ENCODE results near the gene TMPRSS15. TPM values are rescaled to one million over a fixed set of nuclear protein-coding genes. Genes with fewer than 3 reads are reported as not detected.

Gene TMPRSS15
- total RNA-seq, 2 donors from 2014 or later: 0.13 to 0.24 TPM

DNA sequence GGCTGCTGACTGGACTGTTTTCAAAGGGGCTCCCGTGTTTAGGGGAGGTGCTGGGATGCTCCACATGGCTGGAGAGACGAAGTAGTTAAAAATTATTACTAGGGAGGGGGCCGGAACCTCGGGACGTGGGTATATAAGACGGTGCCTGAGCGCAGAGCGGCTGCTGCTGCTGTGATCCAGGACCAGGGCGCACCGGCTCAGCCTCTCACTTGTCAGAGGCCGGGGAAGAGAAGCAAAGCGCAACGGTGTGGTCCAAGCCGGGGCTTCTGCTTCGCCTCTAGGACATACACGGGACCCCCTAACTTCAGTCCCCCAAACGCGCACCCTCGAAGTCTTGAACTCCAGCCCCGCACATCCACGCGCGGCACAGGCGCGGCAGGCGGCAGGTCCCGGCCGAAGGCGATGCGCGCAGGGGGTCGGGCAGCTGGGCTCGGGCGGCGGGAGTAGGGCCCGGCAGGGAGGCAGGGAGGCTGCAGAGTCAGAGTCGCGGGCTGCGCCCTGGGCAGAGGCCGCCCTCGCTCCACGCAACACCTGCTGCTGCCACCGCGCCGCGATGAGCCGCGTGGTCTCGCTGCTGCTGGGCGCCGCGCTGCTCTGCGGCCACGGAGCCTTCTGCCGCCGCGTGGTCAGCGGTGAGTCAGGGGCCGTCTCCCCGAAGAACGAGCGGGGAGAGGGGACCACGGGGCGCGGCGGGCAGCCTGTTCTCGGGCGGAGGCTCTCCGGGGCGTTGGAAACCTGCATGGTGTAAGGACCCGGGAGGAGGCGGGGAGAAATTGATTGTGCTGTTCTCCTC is 158.7 kb downstream of the TMPRSS15 start, which contains the start of gene CHODL:
Gene CHODL (plus strand): TSS at position 163 of the 793 bp plus-strand sequence. CDS start 391 bp downstream, at position 554.
- Mint-ChIP-seq H3K27ac (no peak within 1 kb of the TSS), H3K36me3 (ENCODE audit: low read depth) (no peaks in the 10 kb centered on the region), H3K4me1 (peaks cover 7% of the 10 kb centered on the region), H3K27me3 (ENCODE audit: insufficient read depth) (peaks cover 56% of the 10 kb centered on the region), H3K4me3 (peak within 1 kb of the TSS; percentile 56), H3K9me3 (no peaks in the 10 kb centered on the region)
- peaks cover 63% of the 10 kb centered on the region for H3K27me3 ChIP-seq (ENCODE audit: control insufficient read depth, insufficient read depth, low read length, poor library complexity, severe bottlenecking)
- no peaks in the 10 kb centered on the region for H3K36me3 ChIP-seq (ENCODE audit: control insufficient read depth, insufficient read depth, low read length)
- TF ChIP-seq, protein P1, sequence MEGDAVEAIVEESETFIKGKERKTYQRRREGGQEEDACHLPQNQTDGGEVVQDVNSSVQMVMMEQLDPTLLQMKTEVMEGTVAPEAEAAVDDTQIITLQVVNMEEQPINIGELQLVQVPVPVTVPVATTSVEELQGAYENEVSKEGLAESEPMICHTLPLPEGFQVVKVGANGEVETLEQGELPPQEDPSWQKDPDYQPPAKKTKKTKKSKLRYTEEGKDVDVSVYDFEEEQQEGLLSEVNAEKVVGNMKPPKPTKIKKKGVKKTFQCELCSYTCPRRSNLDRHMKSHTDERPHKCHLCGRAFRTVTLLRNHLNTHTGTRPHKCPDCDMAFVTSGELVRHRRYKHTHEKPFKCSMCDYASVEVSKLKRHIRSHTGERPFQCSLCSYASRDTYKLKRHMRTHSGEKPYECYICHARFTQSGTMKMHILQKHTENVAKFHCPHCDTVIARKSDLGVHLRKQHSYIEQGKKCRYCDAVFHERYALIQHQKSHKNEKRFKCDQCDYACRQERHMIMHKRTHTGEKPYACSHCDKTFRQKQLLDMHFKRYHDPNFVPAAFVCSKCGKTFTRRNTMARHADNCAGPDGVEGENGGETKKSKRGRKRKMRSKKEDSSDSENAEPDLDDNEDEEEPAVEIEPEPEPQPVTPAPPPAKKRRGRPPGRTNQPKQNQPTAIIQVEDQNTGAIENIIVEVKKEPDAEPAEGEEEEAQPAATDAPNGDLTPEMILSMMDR (conservative IDR thresholded peaks at IDR 0.05): no peak
- H3K27ac ChIP-seq (ENCODE audit: low read depth, low read length): no peak within 1 kb of the TSS
- H3K4me1 ChIP-seq (ENCODE audit: control insufficient read depth, insufficient read depth, low read length): no peaks in the 10 kb centered on the region
- no peak within 1 kb of the TSS for H3K9ac ChIP-seq (ENCODE audit: extremely low read depth, low read length, poor library complexity, severe bottlenecking)
- peak; percentile 69 for DNase-seq
- peak within 1 kb of the TSS; percentile 80 for H3K4me3 ChIP-seq (ENCODE audit: low read length)
- no peaks in the 10 kb centered on the region for H3K9me3 ChIP-seq (ENCODE audit: control insufficient read depth, low read length)
- 0 to 3% methylated on average over 1 to 68 of the region's 72 CpGs for WGBS, 2 experiments (ENCODE audit: insufficient coverage in 1 of 2, insufficient read length in 1 of 2)

DNA sequence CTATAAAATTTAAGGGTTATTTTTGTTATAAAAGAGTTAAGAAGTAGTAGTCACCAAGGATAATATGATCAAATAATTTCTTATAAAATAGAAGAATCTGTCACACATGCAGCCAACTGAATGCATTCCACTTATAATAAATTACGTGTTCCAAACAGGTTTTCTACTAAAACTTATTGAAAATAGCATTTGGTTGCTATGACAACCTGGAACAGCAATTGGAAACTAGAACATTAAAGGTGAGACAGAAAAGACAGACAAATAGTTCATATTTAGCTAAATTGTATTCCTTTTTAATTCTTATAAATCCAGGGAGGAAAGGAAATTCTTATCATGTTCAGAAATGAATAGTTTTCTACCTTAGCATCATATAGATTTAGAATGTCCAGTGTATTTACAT is 168.0 kb downstream of the TMPRSS15 start:
- Histone ChIP-seq H3K4me3 (ENCODE audit: low read length) (no peak overlapping the region), H3K27me3 (ENCODE audit: control insufficient read depth, insufficient read depth, low read length, poor library complexity, severe bottlenecking) (no peaks in the 10 kb centered on the region), H3K27ac (ENCODE audit: low read depth, low read length) (no peak overlapping the region), H3K9me3 (ENCODE audit: control insufficient read depth, low read length) (no peaks in the 10 kb centered on the region), H3K4me1 (ENCODE audit: control insufficient read depth, insufficient read depth, low read length) (no peaks in the 10 kb centered on the region), H3K36me3 (ENCODE audit: control insufficient read depth, insufficient read depth, low read length) (no peaks in the 10 kb centered on the region), H3K9ac (ENCODE audit: extremely low read depth, low read length, poor library complexity, severe bottlenecking) (no peak overlapping the region)
- DNase-seq: no peak
- no peaks in the 10 kb centered on the region for H3K4me1 Mint-ChIP-seq
- TF ChIP-seq, protein P1 (conservative IDR thresholded peaks at IDR 0.05): no peak
- no peak overlapping the region for H3K4me3 Mint-ChIP-seq
- no peak overlapping the region for H3K27ac Mint-ChIP-seq
- H3K36me3 Mint-ChIP-seq (ENCODE audit: low read depth): no peaks in the 10 kb centered on the region
- H3K9me3 Mint-ChIP-seq: peaks cover 5% of the 10 kb centered on the region
- WGBS, 2 experiments (ENCODE audit: insufficient coverage in 1 of 2, insufficient read length in 1 of 2): 100% methylated on average over 1 of the region's 1 CpG; no CpG with 5 or more reads in 1 of the 2 experiments
- H3K27me3 Mint-ChIP-seq (ENCODE audit: insufficient read depth): no peaks in the 10 kb centered on the region

DNA sequence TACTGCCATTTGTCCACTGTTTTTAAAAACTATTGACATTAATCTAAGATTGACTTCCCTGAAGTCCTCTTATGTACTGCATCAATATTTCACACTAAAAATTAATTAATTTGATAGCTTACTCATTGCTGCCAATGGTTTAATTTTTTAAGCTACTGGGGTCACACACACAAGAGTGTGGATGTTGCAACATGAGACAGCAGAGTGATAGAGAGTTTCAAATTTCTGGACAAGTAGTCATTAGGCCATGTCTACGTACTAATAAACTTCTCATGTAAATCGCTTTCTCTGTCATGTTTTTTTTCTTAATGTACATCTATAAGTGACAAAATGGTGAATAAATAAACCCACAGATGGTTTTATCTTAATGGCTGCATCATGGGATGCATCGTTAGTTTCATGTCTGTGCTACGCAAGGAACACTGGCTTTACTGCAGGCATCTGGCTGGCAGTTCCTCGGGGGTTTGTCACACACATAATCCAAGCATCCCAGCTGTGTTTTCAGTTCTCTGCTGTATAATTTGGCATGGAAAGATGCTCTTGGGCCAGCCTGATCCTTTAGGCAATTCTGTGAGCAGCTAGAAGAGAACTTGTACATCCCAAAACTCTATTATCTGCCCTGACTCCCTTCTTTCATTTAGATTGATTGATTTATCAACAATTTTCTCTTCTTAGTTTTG is 175.4 kb downstream of the TMPRSS15 start:
- H3K27ac Mint-ChIP-seq: no peak overlapping the region
- no peaks in the 10 kb centered on the region for H3K36me3 Mint-ChIP-seq (ENCODE audit: low read depth)
- H3K4me1 Mint-ChIP-seq: no peaks in the 10 kb centered on the region
- no peaks in the 10 kb centered on the region for H3K9me3 ChIP-seq (ENCODE audit: control insufficient read depth, low read length)
- no peaks in the 10 kb centered on the region for H3K27me3 ChIP-seq (ENCODE audit: control insufficient read depth, insufficient read depth, low read length, poor library complexity, severe bottlenecking)
- no peak overlapping the region for H3K4me3 Mint-ChIP-seq
- no peaks in the 10 kb centered on the region for H3K27me3 Mint-ChIP-seq (ENCODE audit: insufficient read depth)
- H3K4me3 ChIP-seq (ENCODE audit: low read length): no peak overlapping the region
- H3K36me3 ChIP-seq (ENCODE audit: control insufficient read depth, insufficient read depth, low read length): no peaks in the 10 kb centered on the region
- no peaks in the 10 kb centered on the region for H3K9me3 Mint-ChIP-seq
- WGBS, 2 experiments (ENCODE audit: insufficient coverage in 1 of 2, insufficient read length in 1 of 2): 90 to 97% methylated on average over 5 of the region's 5 CpGs
- no peak overlapping the region for H3K27ac ChIP-seq (ENCODE audit: low read depth, low read length)
- no peaks in the 10 kb centered on the region for H3K4me1 ChIP-seq (ENCODE audit: control insufficient read depth, insufficient read depth, low read length)
- H3K9ac ChIP-seq (ENCODE audit: extremely low read depth, low read length, poor library complexity, severe bottlenecking): no peak overlapping the region
- DNase-seq: no peak
- TF ChIP-seq, protein P1 (conservative IDR thresholded peaks at IDR 0.05): no peak
